GM12892 (cell line): Measurements from ENCODE around the gene HIVEP3.
"Not testable (repeated sequence)": the region's sequence is repeated elsewhere in the genome, so short reads cannot be mapped to it uniquely, and the experiment has no call there.

Experiments used
- POLR2A ChIP-seq: IDR thresholded peaks from 2 replicates; pipeline ENCODE4 v1.6.1; 2011; ENCODE audit warnings: low read depth, low read length, control low read depth
- POLR2AphosphoS5 ChIP-seq: IDR thresholded peaks from 2 replicates; pipeline ENCODE4 v1.6.1; 2011; ENCODE audit warnings: low read depth, low read length, control low read depth
- TAF1 ChIP-seq: IDR thresholded peaks from 2 replicates; pipeline ENCODE4 v1.6.1; 2011; ENCODE audit warnings: low read depth, mild to moderate bottlenecking, control low read depth, low read length, borderline replicate concordance

DNA sequence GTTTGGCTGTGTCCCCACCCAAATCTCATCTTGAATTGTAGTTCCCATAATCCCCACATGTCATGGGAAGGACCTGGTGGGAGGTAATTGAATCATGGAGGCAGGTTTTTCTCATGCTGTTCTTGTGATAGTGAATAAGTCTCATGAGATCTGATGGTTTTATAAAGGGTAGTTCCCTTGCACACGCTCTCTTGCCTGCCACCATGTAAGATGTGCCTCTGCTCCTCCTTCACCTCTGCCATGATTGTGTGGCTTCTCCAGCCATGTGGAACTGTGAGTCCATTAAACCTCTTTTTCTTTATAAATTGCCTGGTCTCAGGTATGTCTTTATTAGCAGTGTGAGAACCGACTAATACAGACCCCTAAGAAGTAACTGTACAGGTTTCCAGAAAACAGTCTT, 2.5 kb upstream of the HIVEP3 start:
- not testable (repeated sequence) for TF ChIP-seq TAF1, POLR2A, POLR2AphosphoS5
